Peyer's patch (tissue), 4 donors: ENCODE measurements around the gene GASK1A. TPM values are rescaled to one million over a fixed set of nuclear protein-coding genes. Genes with fewer than 3 reads are reported as not detected.

Experiments used
- DNase-seq, 3 donors: peaks; one replicate each; pipeline ENCODE4 v3.0.0-alpha.2; 2017 to 2019
- H3K27ac ChIP-seq, 4 donors: fragments of 200-600 bp; sonication (generic); one replicate each; pipeline ENCODE4 v1.5.1; 2016 to 2019
- H3K27me3 ChIP-seq, 2 donors: fragments of 200-600 bp; sonication (generic); one replicate each; pipeline ENCODE4 v1.5.1; 2019
- H3K36me3 ChIP-seq, 3 donors: fragments of 200-600 bp; sonication (generic); one replicate each; pipeline ENCODE4 v1.5.1; 2016 to 2019
- H3K4me1 ChIP-seq, 4 donors: fragments of 200-600 bp; sonication (generic); one replicate each; pipeline ENCODE4 v1.5.1; 2016 to 2019
- H3K4me3 ChIP-seq, 4 donors: fragments of 200-600 bp; sonication (generic); 1 replicate in 3 of 4; 2 replicates in 1 of 4; pipeline ENCODE4 v1.5.1; 2016 to 2019; ENCODE audit warnings: mild to moderate bottlenecking in 1 of 4
- H3K9me3 ChIP-seq, 4 donors: fragments of 200-600 bp; sonication (generic); one replicate each; pipeline ENCODE4 v1.5.1; 2016 to 2019; ENCODE audit warnings: mild to moderate bottlenecking in 1 of 4
- CTCF ChIP-seq, 6 experiments: fragments of 450-650 bp in 4 of 6; fragments of 200-600 bp in 2 of 6; sonication (generic) in 1 of 6; IDR thresholded peaks; one replicate each; pipeline ENCODE4 v1.5.1; 2017 to 2019; ENCODE audit warnings: antibody characterized with exemption in 6 of 6, mild to moderate bottlenecking in 3 of 6, moderate library complexity in 1 of 6
- POLR2A ChIP-seq, 2 donors: fragments of 450-650 bp; IDR thresholded peaks; one replicate each; pipeline ENCODE4 v1.5.1; 2017; ENCODE audit warnings: antibody characterized with exemption in 2 of 2, mild to moderate bottlenecking in 2 of 2, moderate library complexity in 2 of 2
- total RNA-seq, 4 donors: library from RNA; depleted of rRNA; stranded (reverse); fragments of >200 nt; gene quantifications; one replicate each; pipeline ENCODE4 v1.1.0, GENCODE V29; 2016

GASK1A gene
- total RNA-seq, 4 donors from 2014 or later = 1.8 to 9.1 (median 6.3) TPM

GRCh38 chr3:43017004-43017403, 37.9 kb downstream of the GASK1A start:
- no peak for DNase-seq
- H3K36me3 ChIP-seq = no peaks in the 10 kb centered on the region
- H3K4me3 ChIP-seq = no peak overlapping the region
- H3K9me3 ChIP-seq = peaks cover 0 to 12% (median 0%) of the 10 kb centered on the region in 4 donors
- no peak for TF ChIP-seq CTCF (IDR thresholded peaks at IDR 0.05)
- no peak overlapping the region for H3K27ac ChIP-seq
- no peaks in the 10 kb centered on the region for H3K27me3 ChIP-seq
- no peaks in the 10 kb centered on the region for H3K4me1 ChIP-seq

GRCh38 chr3:43017593-43018195, 38.6 kb downstream of the GASK1A start:
- no peak overlapping the region for H3K27ac ChIP-seq
- no peaks in the 10 kb centered on the region for H3K27me3 ChIP-seq
- DNase-seq = no peak
- peaks cover 0 to 11% (median 0%) of the 10 kb centered on the region in 4 donors for H3K9me3 ChIP-seq
- H3K36me3 ChIP-seq = no peaks in the 10 kb centered on the region
- no peaks in the 10 kb centered on the region for H3K4me1 ChIP-seq
- TF ChIP-seq CTCF (IDR thresholded peaks at IDR 0.05) = no peak
- no peak for TF ChIP-seq POLR2A (IDR thresholded peaks at IDR 0.05)
- no peak overlapping the region for H3K4me3 ChIP-seq

DNA sequence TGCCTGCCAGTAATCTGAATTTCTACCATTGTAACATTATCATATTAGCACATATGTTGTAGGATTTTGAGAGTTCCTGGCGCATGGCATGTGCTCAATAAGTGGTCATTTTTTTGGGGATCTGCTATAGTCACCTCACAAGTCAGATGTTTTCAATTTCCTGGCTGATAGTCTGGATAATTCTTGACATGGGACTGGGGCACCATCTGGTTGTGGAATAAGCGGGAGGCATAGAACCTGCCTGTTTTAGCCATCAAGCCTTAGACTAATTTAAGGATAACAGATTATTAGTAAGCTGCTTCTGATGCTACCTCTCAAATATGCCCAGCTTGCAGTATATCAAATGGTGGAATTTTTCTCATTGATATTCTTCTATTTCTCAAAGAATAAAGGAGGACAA, 39.1 kb downstream of the GASK1A start:
- DNase-seq = no peak
- no peak for TF ChIP-seq POLR2A (IDR thresholded peaks at IDR 0.05)
- no peak for TF ChIP-seq CTCF (IDR thresholded peaks at IDR 0.05)
- Histone ChIP-seq H3K9me3 (peaks cover 0 to 8% (median 0%) of the 10 kb centered on the region in 4 donors), H3K4me3 (no peak overlapping the region), H3K4me1 (no peaks in the 10 kb centered on the region), H3K27ac (no peak overlapping the region), H3K36me3 (no peaks in the 10 kb centered on the region), H3K27me3 (no peaks in the 10 kb centered on the region)

DNA sequence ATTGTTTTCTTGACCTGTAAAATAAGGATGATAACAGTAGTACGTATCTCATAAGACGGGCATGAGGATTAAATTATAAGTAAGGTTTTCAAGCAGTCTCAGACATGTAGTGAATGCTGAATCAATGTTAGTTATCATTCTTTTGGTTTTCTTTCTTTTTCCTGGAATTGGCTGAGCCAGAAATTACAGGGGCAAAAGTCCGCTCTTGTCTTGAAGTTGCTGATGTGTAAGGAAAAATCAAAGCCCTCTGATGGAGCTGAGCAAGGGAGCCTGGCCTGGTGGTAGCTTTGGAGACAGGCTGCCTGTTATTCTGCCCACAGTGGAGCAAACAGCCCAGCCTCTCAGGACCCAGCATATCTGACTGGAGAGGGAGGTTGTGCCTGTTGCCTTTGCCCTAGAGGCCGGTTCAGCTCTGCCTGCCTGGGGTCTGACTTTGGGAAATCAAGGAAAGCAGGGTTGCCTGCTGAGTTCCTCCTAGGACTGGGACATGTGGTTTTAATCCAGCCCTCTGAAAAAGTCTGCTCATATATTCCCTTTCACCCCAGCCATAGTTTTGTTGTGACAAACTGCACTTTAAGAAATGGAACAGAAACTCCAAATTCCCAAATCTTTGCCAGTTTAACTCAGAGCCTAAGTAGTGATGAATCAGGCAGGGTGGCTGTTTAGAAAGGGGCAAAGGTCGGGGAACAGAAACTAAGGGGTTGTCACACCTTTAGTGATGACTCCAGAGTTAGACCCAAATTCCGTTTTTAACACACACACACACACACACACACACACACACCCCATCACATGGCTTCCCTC, 40.1 kb downstream of the GASK1A start:
- H3K36me3 ChIP-seq = no peaks in the 10 kb centered on the region
- H3K27ac ChIP-seq = no peak overlapping the region
- H3K27me3 ChIP-seq = no peaks in the 10 kb centered on the region
- no peak for TF ChIP-seq CTCF (IDR thresholded peaks at IDR 0.05)
- no peak for TF ChIP-seq POLR2A (IDR thresholded peaks at IDR 0.05)
- DNase-seq = no peak
- H3K4me3 ChIP-seq = no peak overlapping the region
- H3K4me1 ChIP-seq = no peaks in the 10 kb centered on the region
- H3K9me3 ChIP-seq = peaks cover 0 to 8% (median 0%) of the 10 kb centered on the region in 4 donors

DNA sequence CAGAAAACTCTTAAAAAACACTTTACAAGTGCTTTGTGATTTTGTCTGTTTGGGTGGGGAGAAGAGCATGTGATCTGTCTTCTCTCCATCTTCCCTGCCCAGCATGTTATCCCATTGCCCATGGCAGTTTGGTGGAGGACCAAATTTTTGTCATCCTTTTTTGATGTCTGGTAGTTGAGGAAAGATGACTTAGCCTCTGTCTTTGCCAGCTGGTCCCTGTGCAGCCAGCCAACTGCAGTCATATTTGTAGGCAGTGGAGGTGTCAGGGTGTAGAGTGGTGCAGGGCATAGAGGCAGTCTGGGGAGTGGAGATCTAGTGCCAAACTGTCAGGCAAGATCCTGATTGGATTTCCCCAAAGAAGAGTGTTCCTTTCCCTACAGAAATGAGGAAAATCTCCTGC, 40.7 kb downstream of the GASK1A start:
- H3K27ac ChIP-seq = no peak overlapping the region
- peaks cover 0 to 8% (median 0%) of the 10 kb centered on the region in 4 donors for H3K9me3 ChIP-seq
- H3K36me3 ChIP-seq = no peaks in the 10 kb centered on the region
- H3K4me1 ChIP-seq = no peaks in the 10 kb centered on the region
- TF ChIP-seq POLR2A (IDR thresholded peaks at IDR 0.05) (no peak), CTCF (IDR thresholded peaks at IDR 0.05) (no peak)
- H3K4me3 ChIP-seq = no peak overlapping the region
- no peaks in the 10 kb centered on the region for H3K27me3 ChIP-seq
- DNase-seq = no peak
